NCI-H187 treated with DMSO at 0.1 percent for 48 hours (cell line): ENCODE data around the gene MEIKIN.

ENCODE experiments used
- DNase-seq: peaks from one replicate; lab custom pipeline; 2025; lab: John Stamatoyannopoulos, UW

Gene MEIKIN, protein sequence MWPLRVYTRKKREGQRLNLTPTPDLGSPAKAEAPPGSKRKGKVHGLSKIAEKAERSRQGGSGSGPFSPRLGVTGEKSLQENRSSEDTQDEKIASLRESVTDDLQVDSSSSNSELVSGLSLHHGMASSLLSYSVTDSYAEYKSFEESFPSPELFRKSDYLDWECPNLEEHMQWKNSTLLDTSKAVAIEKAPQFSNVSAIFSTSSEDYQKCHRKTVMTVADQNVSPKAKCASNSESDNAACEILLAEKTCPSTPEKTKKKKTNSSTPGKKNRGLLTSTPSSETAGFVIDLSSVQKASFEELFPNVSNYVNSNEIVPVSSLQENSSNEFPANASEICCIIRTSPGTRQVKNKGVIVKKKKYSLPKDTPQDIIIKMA

DNA sequence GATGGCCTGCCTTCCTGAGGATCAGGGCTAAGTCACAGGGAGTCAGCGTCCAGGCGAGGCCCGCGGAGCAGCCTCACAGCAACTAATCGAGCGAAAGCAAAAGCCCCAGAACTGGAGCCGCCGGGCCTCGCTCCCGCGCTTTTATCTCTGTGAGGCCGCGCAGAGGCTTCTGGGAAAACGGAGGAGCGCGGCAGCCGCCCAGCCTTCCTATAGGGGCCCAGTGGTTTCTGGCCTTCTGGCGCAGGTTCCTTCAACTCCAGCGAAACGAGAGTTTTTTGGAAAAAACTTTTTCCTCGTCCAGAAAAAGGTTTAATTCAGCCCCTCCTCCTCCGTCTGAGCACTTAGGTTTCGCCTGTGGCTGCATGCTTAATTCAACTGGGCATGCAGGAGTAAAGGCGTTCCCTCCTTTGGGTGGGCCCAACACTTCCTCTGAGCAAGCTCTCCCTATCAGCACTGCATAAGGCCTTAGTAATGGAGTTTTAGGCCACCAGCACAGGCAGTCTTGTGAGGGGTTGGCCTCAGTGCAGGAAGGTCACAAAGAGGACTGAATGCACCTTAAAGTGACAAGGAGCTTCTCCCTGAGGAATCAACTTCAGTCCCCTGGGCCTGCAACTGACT is at the start of gene MEIKIN:
MEIKIN (minus strand) TSS at position 113 of the 618 bp plus-strand sequence. CDS start 158 bp downstream, outside the sequence.
- no peak for DNase-seq

DNA sequence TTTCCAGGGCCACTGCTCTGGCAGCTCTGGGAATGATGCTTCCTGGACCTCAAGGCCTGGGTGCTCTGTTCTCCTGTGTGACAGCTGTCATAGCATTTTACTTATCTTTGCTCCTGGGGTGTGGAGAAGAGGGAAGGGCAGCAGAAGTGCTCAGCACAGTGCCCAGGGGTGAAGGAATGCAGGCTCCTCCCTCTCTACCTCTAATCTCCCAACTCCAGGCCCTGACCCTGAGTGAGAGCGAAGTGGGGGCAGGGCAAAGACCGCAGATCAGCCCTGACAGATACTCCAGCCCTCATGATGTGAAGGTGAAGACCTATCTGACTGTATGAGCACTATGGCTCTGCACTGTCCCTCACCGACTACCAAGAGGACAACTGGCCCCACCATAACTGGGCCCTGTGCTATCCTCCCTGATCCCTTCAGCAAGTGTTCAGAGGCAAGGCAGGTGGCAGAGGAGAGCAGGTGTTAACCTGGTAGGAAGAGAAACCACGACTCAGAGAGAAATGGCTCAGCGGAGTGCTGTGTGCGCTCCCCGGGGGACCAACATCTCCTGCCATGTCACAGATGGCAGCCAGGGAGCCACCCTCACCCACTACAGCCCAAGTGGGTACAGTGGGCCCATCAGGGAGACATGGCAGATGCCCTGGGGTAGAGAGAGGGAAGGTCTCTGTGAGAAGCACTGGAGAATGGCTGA is 49.2 kb upstream of the MEIKIN start:
- DNase-seq, result no peak

DNA sequence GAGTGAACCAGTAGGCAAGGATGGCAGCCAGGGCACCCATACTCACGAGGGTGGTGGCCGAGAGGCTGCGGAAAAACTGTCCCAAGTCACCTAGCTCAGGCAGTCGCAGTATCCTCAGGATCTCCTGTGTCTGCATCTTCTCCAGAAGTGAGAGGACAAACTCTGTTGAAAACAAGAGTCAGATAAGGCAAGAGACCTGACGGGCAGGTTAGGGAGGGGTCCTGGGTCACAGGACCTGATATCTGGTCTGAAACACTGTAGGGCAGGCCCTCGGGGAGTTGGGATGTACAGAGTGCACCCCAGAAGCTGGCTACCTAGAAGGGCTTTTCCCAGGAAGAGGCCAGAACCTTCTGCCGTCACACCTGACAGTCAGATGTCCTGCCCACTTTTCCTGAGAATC is 48.6 kb upstream of the MEIKIN start:
- no peak for DNase-seq

DNA sequence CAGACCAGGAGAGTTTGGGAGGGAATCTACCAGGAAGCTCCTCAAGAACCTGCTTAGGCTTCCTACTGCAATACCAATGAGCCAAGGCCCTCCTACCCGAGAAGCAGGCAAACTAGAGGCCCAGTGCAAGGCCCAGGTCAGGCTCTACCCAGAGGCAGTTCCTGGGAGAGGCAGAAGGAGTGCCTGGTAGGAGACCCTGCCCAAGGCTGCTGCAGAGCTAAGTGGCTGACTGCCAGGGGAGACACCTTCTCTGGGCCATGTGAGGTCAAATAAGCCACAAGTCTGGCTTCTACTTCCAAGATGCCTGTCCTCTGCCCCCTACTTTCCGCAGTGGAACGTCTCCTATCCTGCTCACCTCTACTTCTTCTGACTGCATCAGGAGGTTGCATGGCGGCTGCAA is 48.2 kb upstream of the MEIKIN start:
- no peak for DNase-seq

DNA sequence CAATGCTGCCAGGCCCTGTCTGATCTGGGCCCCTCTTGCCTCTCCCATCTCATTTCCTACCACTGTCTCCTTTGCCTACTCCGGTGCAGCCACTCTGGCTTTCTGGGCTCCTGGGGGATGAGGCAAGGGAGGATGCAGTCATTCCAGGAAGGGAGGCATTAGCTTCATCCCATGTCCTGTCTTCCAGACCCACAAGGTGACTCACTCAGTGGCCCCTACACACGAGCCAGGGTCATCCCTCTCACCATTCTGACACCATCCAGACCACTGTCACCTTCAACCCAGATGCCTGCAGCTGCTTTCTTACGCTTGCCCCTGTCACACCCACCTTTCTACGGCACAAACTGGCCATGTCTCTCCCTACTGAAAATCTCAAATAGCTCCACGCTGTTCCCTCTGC is 46.9 kb upstream of the MEIKIN start:
- no peak for DNase-seq

DNA sequence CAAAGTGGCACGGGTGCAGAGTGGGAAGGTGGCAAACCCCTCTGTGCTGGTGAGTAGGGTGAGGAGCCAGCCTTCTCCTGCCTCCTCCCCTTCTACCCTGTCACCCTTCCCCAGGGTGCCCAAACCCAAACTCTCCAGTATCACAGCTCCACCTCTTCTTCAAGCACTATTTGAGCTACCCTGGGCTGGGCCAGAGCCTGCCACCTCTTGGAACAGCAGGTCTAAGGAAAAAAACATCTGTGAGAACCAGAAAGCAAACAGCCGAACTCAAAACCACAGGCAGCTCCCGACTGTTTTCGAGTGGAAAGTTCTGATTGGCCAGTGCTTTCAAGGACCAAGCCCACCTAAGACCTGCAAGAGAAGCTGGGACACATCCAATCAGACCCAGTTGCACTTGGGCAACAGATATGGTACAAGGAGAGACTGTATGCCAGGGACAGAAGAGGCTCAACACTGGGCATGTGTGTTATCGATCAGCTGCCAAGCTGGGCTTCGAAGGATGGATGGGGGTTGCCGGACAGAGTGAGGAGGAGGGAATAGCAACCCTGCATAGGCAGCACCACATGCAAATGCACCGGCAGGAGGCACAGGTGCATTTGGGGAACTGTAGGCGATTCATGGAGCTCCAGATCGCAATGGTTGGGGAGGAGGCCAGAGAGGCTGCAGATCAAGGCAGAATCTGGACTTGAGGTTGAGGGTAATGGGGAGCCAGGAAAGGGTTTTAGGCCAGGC is 46.3 kb upstream of the MEIKIN start:
- DNase-seq, result no peak

DNA sequence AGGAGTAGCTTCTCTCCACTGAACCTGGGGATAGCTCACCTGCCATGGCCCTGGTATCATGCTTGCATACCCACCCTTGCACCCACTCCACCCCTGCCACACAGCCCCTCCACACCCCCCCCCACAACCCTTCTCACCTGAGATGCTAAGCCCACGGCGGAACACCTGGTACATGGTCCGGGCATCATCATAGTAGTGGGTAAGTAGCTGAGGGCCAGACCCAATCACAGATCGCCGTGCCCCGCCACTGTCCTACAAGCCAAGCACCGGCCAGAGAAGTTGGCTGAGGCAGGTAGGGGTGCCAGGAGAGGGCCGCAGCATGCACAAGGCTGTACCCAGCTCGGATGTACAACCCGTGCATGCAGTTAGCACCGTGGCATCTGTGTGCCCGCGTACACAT is 45.3 kb upstream of the MEIKIN start:
- no peak for DNase-seq

DNA sequence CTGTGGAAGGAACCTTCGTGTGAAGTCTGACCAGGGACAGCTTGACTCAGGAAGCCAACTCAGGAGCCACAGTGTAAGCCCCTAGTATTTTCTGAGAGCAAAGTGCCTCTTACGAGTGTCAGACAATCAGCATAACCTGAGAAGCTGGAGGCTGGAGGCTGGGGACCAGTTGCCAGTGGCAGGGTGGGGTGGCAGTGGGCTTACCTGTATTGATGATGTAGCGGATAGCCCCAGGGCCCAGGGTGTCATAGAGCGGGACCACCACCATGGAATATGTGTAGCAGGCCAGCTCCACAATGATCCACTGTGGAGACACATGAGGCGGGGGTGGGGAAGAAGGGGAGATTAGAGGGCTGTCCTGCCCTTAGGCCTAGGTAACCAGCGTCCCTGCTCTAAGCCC is 43.1 kb upstream of the MEIKIN start:
- DNase-seq, result no peak

DNA sequence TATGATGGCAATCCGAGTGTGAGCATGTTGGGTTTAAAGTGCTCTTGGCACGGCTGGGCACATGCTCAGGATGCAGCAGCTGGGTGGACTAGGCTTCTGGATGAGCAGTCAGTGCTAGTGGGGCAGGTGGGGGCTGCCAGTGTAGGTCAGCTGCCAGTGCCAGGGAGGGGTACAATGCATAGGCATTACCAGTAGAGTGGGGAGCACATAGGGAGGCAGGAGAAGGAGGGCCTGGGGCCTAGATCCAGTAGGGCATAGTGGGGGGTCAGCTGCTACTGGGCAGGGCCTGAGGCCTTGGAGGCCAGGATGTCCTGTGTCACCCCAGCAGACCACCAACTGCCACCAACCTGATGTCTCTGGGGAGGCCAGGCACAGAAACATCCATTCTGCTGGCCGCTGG is 41.8 kb upstream of the MEIKIN start:
- no peak for DNase-seq

DNA sequence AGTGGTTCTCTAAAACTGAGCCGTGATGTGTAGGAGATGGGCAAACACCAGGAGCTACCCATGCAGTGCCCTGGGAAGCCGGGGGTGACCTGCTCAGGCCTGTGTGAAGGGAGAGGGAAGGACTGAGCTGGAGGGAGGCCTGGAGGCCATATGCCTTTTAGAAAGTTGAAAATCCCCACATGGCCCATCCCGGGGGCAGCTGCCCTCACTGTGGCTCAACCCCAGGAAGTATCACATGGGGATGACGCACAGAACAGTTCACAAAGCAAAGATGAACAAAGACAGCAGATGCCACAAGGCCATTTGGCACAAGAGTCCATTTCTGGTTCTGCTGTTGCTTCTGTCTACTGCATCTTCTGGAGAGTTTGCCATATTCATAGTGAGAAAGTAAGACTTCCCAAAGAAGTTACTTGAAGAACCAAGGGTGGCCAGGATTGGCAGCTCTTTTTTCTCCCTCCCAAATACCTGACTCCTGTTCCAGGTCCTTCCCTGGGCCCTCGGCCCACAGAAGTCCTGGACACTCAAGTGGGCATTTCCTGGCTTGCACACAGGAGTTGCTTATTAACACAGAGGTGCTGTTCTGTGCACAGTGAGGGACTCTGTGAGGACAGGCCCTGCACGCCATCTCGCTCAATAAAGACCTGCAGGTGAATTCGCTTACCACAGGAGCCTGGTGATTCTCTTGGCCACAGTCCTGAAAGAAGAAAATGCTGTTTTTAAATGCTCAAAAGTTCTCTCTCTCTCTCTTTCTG is 40.9 kb upstream of the MEIKIN start:
- no peak for DNase-seq

DNA sequence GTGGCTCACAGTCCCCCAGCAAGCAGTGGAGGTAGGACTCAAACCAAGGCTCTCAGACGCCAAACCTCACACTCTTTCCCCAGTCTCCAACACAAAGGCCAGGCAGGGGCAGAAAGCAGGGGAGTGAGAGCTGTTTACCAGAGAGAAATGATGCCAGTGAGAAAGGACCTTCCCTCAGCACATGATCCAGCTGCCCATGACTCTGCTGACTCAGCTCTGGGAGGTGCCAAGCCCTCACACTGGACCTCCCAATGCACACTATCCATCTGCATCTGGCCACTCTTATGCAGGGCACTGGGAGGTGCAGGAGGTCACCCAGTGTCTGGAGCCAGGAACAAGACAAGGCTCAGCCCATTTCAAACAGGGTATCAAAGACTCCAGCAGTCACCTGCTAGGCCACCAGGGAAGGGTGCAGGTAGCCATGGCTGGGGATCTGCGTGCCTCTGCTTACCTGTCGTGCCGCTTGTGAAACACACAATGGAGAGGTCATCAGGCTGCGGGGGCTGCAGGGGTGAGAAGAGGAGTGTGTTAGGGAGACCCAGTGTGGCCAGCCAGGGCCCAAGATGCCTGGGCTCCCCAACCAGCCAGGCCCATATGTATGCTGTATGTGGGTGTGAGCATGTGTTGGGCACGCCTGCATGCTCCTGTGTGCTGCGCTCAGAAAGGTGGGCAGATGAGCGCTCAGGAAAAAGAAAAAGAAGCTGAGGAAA is 39.6 kb upstream of the MEIKIN start:
- DNase-seq, result no peak

DNA sequence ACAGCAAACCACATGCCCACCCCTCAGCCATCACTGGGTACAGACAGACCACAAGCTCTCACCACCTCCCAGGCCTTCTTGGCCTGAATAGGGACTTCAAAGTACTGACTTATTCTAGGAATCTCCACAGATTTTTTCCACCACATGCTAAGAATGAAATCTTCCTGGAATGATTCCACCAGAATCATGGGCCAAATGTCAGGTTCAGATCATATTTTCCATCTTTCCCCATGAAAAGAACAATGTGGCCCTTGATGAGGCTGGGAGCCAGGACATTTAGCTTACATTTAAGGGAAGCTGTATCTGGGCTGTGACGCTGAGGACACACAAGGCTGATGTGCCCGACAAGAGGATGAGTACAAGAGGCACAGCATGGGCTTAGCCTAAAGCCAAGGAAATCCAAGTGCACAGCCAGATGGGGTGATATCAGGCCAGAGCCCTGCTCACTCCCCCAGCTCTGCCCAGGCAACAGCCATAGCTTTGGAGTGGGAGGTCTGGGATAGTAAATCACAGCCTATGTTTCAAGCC is 37.8 kb upstream of the MEIKIN start:
- DNase-seq, result no peak

DNA sequence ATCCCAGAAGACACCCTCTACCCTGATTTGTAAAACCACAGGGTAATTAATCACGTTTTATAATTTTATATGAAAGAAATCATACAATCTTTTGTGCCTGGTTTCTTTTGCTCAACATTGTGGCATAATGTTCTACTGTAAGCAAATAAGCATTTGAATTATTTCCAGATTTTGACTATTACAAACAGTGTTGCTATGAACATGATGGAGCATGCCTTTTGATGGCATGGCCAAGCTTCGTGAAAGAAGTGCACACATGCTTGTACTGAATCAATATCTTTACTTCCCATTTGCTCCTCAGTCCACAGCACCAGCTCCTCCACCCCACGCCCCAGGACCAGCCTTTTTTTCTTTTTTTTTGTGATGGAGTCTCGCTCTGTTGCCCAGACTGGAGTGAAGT is 36.1 kb upstream of the MEIKIN start:
- no peak for DNase-seq

DNA sequence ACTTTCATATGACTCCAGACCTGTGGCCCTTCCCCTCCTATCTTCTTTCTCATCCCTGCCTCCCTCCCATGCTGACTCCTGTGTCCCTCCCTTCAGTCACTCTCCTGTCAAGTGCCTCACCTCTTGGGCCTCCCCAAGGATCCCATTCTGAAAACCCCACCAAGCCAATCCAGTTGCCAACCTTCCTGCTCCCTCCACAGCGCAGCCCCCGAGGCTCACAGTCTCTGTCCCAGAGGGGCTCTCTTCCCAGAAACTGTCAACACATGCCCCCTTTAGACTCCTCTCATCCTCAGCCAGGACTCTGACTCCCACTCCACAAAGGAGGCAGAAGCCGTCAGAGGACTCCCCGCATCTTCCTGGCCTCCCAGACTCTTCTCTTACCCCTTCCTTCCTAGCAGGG is 35.2 kb upstream of the MEIKIN start:
- no peak for DNase-seq

DNA sequence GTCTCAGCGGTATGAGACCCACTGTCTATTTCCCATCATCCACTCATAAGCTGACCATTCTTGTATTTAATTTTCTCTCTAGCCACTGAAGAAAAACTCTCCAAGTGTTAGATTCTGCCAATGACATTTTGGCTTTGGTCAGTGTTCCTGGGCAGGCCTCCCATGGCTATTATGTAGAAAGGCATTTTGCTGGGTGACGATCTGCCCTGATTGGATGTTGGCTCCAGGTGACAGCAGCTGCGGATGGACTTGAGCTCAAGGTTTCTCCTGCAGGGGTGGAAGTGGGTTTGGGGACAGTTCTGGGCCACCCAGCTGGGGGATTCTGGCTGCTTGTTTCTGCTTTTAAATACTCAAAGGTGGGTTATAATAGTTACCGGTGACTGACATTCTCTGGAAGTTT is 34.4 kb upstream of the MEIKIN start:
- DNase-seq, result no peak

DNA sequence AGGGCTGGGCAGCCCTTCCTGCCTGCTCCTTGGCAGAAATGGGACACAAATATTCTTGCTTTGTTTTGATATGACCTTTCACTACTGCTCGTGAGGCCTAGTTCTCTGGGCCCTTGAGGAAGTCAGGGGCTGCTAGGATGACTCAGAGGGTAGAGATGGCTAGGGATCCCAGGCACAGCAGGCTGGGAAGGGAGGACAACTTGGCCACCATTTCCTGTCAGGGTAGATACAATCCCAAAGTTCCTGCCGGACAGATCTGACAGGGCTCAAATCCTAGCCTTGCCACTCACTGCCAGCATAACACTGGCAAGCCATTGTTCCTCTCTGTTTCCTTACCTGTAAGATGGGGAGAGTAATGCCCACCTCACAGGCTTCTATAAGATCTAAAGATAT is 31.7 kb upstream of the MEIKIN start:
- DNase-seq, result no peak

DNA sequence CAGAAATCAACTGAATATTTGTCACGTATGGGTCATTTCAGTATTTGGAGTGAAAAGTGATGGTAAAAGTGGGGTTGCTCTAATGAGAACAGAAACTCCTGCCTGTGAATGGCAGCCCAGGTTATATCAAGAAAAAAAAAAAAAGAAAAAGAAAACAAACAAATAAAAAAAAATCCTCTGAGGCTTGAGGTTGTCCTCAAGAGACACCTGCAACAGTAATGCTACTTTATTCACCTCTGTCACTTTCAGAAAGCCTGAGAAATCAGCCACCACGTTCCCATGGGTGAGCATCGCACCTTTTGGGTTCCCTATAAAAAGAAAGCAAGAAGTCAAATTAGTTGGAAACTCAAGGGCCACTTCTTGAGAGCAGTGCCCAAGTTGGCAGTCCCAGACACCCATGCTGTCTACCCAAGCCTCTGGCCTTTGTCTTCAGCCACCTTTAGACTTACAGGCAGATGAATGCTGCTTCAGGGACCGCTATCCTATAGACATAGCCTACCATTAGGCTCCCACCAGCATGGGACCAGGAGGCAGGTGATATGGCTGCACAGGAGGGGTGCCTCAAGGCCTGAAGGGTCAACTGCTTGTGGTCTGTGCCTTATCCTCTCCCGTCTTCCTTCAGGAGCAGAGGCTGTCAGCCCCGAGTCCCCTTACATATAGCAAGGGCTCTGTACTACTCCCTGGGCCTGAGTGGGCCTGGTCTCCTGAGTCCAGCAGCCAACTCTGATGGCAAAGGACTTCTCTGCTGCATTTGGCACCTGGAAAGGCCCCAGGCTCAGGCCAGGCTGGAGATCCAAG is 31.1 kb upstream of the MEIKIN start:
- DNase-seq, result no peak

DNA sequence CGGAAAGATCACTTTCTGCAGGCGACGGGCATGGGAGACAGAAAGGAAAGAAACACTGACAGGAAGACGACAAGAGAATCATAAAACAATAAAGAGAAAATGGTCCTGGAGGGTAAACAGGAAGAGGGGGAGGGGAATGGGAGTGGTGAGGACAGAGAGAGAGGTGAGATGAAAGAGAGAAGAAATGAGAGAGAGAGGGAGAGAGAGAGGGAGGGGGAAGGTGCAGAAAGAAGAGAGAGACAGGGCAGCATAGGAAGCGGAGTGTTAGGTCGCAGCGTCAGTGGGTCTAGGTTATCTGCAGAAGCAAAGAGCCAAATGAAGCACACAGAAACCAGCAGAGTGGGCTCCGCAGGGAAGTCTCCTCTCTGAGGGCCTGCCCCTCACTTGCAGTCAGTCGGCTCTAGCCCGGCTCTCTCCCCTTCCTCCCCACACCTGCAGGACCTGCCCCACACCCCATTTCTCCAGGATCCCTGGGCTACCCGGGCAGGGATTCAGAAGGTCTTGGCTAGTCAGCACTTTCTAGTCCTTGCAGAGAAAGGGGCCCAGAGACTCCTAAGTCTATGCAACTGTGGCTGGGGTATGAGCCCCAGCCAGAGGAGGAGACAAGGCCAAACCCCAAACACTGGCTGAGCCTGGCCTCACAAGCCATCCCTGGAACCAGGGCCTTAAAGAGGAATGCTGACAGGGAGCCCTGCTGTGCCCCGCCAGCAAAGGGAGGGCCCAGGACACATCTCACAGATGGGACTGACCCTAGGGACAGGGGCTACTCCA is 29.7 kb upstream of the MEIKIN start:
- DNase-seq, result no peak

DNA sequence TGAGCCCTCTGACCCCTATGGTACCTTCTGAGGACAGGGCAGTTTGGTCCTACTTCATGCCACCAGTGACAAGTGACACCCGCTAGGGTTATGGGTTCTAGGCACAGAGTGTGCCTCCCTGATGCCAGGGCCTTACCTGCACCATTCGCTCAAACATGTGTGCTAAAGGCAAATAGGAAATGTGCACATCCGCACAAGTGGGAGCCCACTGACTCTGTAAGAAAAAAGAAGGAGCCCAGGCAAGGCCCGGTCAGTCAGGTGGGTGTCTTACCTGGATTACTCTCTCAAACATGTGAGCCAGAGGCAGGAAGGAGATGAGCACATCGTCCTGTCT is 29.1 kb upstream of the MEIKIN start:
- DNase-seq, result no peak

DNA sequence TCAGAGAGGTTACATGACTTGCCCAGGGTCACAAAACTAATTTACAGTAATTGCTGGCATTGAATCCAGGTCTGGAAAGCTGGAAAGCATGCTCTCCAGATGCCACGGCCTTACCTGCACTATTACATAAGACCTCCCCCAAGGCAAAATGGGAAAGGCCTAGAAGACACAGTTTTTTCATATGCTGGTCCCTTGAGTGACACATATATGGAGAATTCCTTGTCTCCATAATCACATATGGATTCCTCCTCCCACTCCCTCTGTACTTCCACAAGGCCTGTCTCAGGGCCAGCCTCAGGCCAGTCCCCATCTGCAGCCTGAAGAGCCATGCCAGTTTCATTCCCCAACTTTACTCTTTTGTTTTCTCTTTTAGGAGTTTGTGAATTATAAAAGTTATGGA is 28.6 kb upstream of the MEIKIN start:
- DNase-seq, result no peak
